WERI-Rb-1 (cell line): ENCODE data around the gene TLL2.

Experiments used
- DNase-seq: peaks from one replicate; pipeline ENCODE4 v3.0.0-alpha.2; 2020
- H3K27ac ChIP-seq: fragments of 250-450 bp; sonication (Bioruptor Pico); 2 replicates; pipeline ENCODE4 v1.5.1; 2020; ENCODE audit warnings: mild to moderate bottlenecking, moderate library complexity
- H3K27me3 ChIP-seq: fragments of 250-450 bp; sonication (Bioruptor Pico); 2 replicates; pipeline ENCODE4 v1.5.1; 2021; ENCODE audit warnings: mild to moderate bottlenecking, low read depth, moderate library complexity; ENCODE audit not compliant: insufficient read depth, severe bottlenecking
- H3K36me3 ChIP-seq: fragments of 250-450 bp; sonication (Bioruptor Pico); 2 replicates; pipeline ENCODE4 v1.5.1; 2020; ENCODE audit warnings: mild to moderate bottlenecking, moderate library complexity
- H3K4me3 ChIP-seq: 2 replicates; pipeline ENCODE4 v1.5.1; 2011; ENCODE audit warnings: low read depth, mild to moderate bottlenecking, control low read depth, low read length
- H3K9me3 ChIP-seq: fragments of 250-450 bp; sonication (Bioruptor Pico); 2 replicates; pipeline ENCODE4 v1.5.1; 2021; ENCODE audit warnings: mild to moderate bottlenecking, moderate library complexity; ENCODE audit not compliant: severe bottlenecking
- TF ChIP-seq, protein P1 (sequence below): IDR thresholded peaks from 2 replicates; pipeline ENCODE4 v1.5.1; 2011; ENCODE audit warnings: low read depth, mild to moderate bottlenecking, control low read depth, inconsistent platforms, low read length

TLL2 gene

DNA sequence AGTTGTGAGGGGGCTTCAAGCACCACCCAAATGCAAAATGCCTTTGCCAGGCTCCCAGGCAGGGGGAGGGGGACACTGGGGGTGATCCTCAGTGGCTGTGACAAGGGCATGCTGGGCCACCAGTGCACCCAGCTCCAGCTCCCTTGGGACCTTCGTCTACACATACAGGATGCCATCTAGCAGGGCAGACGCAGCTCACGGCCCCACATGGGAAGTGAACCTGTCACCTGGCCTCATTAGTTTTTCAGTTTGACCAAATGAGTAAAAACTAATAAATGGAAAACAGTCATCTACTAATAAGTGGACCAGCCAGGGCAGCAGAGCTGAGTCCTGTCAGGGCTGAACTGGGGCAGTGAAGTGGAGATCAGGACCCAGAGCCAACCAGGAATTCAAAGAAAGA, 50.2 kb downstream of the TLL2 start:
- DNase-seq: no peak
- Histone ChIP-seq H3K9me3 (no peaks in the 10 kb centered on the region), H3K27me3 (no peaks in the 10 kb centered on the region), H3K4me3 (no peak overlapping the region), H3K27ac (no peak overlapping the region), H3K36me3 (no peaks in the 10 kb centered on the region)
- TF ChIP-seq, protein P1, sequence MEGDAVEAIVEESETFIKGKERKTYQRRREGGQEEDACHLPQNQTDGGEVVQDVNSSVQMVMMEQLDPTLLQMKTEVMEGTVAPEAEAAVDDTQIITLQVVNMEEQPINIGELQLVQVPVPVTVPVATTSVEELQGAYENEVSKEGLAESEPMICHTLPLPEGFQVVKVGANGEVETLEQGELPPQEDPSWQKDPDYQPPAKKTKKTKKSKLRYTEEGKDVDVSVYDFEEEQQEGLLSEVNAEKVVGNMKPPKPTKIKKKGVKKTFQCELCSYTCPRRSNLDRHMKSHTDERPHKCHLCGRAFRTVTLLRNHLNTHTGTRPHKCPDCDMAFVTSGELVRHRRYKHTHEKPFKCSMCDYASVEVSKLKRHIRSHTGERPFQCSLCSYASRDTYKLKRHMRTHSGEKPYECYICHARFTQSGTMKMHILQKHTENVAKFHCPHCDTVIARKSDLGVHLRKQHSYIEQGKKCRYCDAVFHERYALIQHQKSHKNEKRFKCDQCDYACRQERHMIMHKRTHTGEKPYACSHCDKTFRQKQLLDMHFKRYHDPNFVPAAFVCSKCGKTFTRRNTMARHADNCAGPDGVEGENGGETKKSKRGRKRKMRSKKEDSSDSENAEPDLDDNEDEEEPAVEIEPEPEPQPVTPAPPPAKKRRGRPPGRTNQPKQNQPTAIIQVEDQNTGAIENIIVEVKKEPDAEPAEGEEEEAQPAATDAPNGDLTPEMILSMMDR: no peak

DNA sequence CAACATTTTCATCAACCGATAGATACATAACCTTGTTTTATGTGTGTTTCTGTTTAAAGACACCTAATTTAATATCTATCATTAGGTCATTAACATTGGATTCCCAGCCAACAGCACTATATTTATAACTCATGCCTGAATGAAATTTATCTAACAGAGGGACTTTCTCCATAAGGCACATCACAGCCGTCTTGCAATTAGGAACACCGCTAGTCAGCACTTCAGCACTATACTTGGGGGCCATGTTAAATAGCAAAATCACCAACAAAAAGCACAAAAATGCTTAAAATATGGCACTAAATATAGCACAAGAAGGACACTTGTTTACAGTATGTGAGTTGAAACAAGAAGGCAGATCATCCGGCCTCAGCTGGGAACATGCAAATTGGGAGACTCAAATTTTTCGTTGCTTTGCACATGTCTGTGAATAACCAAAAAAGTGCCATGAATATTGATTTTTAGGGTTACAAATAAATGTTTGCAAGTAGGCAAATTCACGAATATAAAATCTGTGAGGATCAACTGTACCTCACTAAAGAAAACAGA, 51.0 kb downstream of the TLL2 start:
- Histone ChIP-seq H3K9me3 (no peaks in the 10 kb centered on the region), H3K4me3 (no peak overlapping the region), H3K36me3 (no peaks in the 10 kb centered on the region), H3K27ac (no peak overlapping the region), H3K27me3 (no peaks in the 10 kb centered on the region)
- TF ChIP-seq, protein P1: no peak
- no peak for DNase-seq

DNA sequence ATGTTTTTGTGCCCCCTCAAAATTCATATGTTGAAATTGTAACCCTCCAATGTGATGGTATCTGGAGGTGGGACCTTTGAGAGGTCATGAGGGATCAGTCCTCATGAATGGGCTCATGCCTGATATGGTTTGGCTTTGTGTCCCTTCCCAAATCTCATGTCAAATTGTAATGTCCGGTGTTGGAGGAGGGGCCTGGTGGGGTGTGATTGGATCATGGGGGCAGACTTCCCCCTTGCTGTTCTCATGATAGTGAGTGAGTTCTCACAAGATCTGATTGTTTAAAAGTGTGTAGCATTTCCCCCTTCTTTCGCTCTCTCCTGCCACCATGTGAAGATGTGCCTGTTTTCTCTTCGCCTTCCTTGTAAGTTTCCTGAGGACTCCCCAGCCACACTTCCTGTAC, 53.4 kb downstream of the TLL2 start:
- TF ChIP-seq, protein P1: no peak
- H3K4me3 ChIP-seq: no peak overlapping the region
- DNase-seq: no peak
- H3K27me3 ChIP-seq: no peaks in the 10 kb centered on the region
- no peaks in the 10 kb centered on the region for H3K9me3 ChIP-seq
- H3K36me3 ChIP-seq: no peaks in the 10 kb centered on the region
- no peak overlapping the region for H3K27ac ChIP-seq

DNA sequence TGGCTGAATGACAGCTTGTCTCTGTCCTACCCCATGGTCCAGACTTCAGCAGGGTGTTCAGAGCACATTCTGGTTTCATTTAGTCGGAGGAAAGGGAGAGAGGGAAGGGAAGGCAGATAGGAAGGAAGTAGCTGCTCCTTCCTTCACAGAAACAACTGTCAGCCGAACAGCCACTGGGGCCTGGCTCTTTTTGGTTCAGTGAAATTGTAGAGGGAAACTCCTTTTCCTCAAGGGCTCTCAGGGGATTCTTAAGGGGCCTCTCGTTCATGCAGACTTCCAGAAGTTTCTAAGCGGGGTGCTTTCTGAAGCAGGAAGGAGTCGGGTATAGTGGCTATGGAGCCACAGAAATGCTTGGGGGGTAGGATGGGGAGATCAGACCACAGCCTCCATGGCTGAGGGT, 56.4 kb downstream of the TLL2 start:
- Histone ChIP-seq H3K27ac (no peak overlapping the region), H3K27me3 (no peaks in the 10 kb centered on the region), H3K9me3 (no peaks in the 10 kb centered on the region), H3K36me3 (no peaks in the 10 kb centered on the region), H3K4me3 (no peak overlapping the region)
- TF ChIP-seq, protein P1: no peak
- DNase-seq: no peak

DNA sequence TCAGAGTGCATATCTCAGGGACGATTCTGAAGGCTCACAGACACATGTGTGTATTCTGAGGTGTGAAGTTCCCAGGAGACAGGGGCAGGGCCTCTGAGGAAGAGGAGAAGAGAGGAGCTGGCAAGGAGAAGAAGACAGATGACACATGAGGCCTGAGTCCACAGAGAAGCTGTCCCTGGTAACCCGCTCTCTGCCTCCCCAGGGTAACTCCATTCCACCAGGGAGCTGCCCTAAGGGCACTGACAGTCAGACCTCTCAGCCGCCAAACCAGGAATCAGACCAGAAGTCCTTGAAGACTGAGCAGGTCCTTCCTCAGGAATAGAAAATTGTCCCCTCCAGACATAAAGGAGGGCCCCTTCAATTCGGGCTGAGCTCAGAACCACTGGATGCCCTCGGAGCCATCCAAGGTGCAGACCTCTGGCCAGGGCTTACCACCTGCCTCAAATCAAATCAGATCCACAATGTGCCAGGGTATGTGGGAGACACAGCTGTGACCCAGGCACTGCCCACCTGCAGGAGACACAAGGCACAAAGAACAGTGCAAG, 57.4 kb downstream of the TLL2 start:
- no peaks in the 10 kb centered on the region for H3K9me3 ChIP-seq
- H3K36me3 ChIP-seq: no peaks in the 10 kb centered on the region
- H3K4me3 ChIP-seq: no peak overlapping the region
- no peak overlapping the region for H3K27ac ChIP-seq
- no peaks in the 10 kb centered on the region for H3K27me3 ChIP-seq
- no peak for DNase-seq
- TF ChIP-seq, protein P1: no peak
